Stimulated activated effector memory CD8-positive, alpha-beta T cell treated with anti-CD3 and anti-CD28 coated beads, Interleukin-12 subunit alpha, Interleukin-12 subunit beta, amount 100 ng/mL, for 72 hours (primary cell): ENCODE results near the gene CAMK2D.
"Not testable (repeated sequence)": the region's sequence is repeated elsewhere in the genome, so short reads cannot be mapped to it uniquely, and the experiment has no call there.

Experiments
- ATAC-seq: fragments of 150-1000 bp; cut with Tn5 transposase; 2 replicates; pipeline ENCODE4 v1.10.0; 2021
- DNase-seq, 2 donors: peaks; one replicate each; pipeline ENCODE4 v3.0.0; 2021 to 2022; ENCODE audit warnings: low spot score in 2 of 2
- H3K27ac Mint-ChIP-seq: one replicate; pipeline ENCODE4 v1.8.0; 2022; ENCODE audit warnings: mild to moderate bottlenecking, mixed read lengths
- H3K36me3 Mint-ChIP-seq: one replicate; pipeline ENCODE4 v1.8.0; 2022; ENCODE audit warnings: mild to moderate bottlenecking, mixed read lengths
- H3K4me1 Mint-ChIP-seq: one replicate; pipeline ENCODE4 v1.8.0; 2022; ENCODE audit warnings: mixed read lengths
- H3K4me3 Mint-ChIP-seq: one replicate; pipeline ENCODE4 v1.8.0; 2022; ENCODE audit warnings: mild to moderate bottlenecking, mixed read lengths
- H3K9me3 Mint-ChIP-seq: one replicate; pipeline ENCODE4 v1.8.0; 2022; ENCODE audit warnings: mixed read lengths

Gene CAMK2D

GRCh38 chr4:113773014-113773413 is 11.5 kb upstream of the CAMK2D start:
- H3K4me3 Mint-ChIP-seq, result peak overlapping the region; percentile 54
- H3K4me1 Mint-ChIP-seq, result peaks cover 12% of the 10 kb centered on the region
- DNase-seq, result no peak
- H3K9me3 Mint-ChIP-seq, result no peaks in the 10 kb centered on the region
- H3K36me3 Mint-ChIP-seq, result no peaks in the 10 kb centered on the region
- H3K27ac Mint-ChIP-seq, result no peak overlapping the region
- ATAC-seq, result peak; percentile 65

DNA sequence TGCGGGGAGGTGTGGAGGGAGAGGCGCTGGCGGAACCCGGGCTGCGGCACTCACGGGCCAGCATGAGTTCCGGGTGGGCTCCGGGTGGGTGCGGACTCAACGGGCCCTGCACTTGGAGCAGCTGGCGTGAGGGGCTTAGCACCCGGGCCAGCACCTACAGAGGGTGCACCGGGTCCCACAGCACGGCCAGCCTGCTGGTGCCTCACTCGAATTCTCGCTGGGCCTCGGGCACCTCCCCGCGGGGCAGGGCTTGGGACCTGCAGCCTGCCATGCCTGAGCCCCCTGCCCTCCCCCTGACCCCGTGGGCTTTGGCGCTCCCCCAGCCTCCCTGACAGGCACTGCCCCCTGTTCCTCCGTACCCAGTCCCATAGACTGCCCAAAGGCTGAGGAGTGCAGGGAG is 10.8 kb upstream of the CAMK2D start:
- Mint-ChIP-seq H3K4me3 (no peak overlapping the region), H3K4me1 (peaks cover 17% of the 10 kb centered on the region), H3K36me3 (no peaks in the 10 kb centered on the region), H3K9me3 (no peaks in the 10 kb centered on the region), H3K27ac (no peak overlapping the region)
- DNase-seq (no peak), ATAC-seq (peak; percentile 28)

- Mint-ChIP-seq H3K27ac (no peak overlapping the region), H3K36me3 (no peaks in the 10 kb centered on the region), H3K4me1 (peaks cover 28% of the 10 kb centered on the region), H3K9me3 (no peaks in the 10 kb centered on the region), H3K4me3 (no peak overlapping the region)
- no peak for DNase-seq
- ATAC-seq, result no peak
Observed at GRCh38 chr4:113769744-113770143, 8.2 kb upstream of the CAMK2D start.

DNA sequence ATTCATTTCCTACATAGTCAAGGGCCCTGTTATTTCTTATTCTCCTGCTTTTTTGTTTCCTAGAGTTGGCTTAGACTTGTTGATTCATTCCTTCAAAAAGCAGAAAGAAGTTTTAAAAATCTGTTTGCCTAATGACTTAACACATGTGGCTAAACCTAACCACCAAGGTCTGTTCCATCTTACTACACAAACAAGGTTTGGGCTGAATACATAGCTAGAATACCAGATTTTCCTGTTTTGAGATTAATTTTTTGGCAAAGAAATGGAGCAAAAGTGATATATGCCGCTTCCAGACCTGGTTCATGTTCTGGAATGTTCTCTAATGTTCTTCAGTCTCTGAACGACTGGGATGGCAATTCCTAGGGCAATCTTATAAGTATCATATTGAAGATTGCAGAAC is 7.4 kb upstream of the CAMK2D start:
- peaks cover 28% of the 10 kb centered on the region for H3K4me1 Mint-ChIP-seq
- no peak overlapping the region for H3K27ac Mint-ChIP-seq
- ATAC-seq, result no peak
- no peak overlapping the region for H3K4me3 Mint-ChIP-seq
- no peaks in the 10 kb centered on the region for H3K9me3 Mint-ChIP-seq
- no peaks in the 10 kb centered on the region for H3K36me3 Mint-ChIP-seq
- no peak for DNase-seq

- Mint-ChIP-seq H3K9me3 (no peaks in the 10 kb centered on the region), H3K27ac (no peak overlapping the region), H3K36me3 (peaks cover 11% of the 10 kb centered on the region), H3K4me1 (peaks cover 21% of the 10 kb centered on the region), H3K4me3 (no peak overlapping the region)
- no peak for DNase-seq
- ATAC-seq, result no peak
Observed at GRCh38 chr4:113766882-113767281, 5.3 kb upstream of the CAMK2D start.

GRCh38 chr4:113764720-113765264 is 3.3 kb upstream of the CAMK2D start:
- Mint-ChIP-seq H3K9me3 (no peaks in the 10 kb centered on the region), H3K27ac (no peak overlapping the region), H3K4me3 (no peak overlapping the region), H3K36me3 (peaks cover 31% of the 10 kb centered on the region), H3K4me1 (peaks cover 18% of the 10 kb centered on the region)
- DNase-seq, result no peak
- ATAC-seq, result no peak

DNA sequence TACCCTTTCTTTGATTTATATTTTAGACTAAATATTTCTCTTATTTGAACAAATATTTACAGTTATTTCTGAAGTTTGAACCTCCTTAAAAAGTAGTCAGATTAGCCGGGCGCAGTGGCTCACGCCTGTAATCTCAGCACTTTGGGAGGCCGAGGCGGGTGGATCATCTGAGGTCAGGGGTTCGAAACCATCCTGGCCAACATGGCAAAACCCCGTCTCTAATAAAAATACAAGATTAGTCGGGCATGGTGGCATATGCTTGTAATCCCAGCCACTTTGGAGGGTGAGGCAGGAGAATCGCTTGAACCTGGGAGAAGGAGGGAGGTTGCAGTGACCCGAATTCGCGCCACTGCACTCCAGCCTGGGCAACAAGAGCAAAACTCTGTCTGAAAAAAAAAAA is 2.4 kb upstream of the CAMK2D start:
- not testable (repeated sequence) for H3K4me3 Mint-ChIP-seq, H3K9me3 Mint-ChIP-seq, DNase-seq, H3K27ac Mint-ChIP-seq, ATAC-seq
- Mint-ChIP-seq H3K36me3 (peaks cover 33% of the 10 kb centered on the region), H3K4me1 (peaks cover 16% of the 10 kb centered on the region)

DNA sequence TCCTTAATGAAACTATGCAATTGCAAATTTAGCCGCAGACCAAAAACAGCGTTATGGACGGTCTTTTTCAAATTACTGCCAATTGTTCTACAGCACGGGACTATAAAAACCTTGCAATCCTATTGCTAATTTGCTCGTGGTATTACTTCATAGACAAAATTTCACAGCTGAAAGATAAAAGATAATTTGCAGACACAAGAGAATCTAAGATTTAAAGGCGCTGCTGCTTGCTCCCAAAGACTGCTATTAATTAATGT is 1.4 kb upstream of the CAMK2D start:
- peaks cover 43% of the 10 kb centered on the region for H3K36me3 Mint-ChIP-seq
- ATAC-seq, result no peak
- peak overlapping the region; percentile 91 for H3K4me3 Mint-ChIP-seq
- H3K27ac Mint-ChIP-seq, result peak overlapping the region; percentile 95
- H3K9me3 Mint-ChIP-seq, result no peaks in the 10 kb centered on the region
- peaks cover 24% of the 10 kb centered on the region for H3K4me1 Mint-ChIP-seq
- DNase-seq, result no peak

DNA sequence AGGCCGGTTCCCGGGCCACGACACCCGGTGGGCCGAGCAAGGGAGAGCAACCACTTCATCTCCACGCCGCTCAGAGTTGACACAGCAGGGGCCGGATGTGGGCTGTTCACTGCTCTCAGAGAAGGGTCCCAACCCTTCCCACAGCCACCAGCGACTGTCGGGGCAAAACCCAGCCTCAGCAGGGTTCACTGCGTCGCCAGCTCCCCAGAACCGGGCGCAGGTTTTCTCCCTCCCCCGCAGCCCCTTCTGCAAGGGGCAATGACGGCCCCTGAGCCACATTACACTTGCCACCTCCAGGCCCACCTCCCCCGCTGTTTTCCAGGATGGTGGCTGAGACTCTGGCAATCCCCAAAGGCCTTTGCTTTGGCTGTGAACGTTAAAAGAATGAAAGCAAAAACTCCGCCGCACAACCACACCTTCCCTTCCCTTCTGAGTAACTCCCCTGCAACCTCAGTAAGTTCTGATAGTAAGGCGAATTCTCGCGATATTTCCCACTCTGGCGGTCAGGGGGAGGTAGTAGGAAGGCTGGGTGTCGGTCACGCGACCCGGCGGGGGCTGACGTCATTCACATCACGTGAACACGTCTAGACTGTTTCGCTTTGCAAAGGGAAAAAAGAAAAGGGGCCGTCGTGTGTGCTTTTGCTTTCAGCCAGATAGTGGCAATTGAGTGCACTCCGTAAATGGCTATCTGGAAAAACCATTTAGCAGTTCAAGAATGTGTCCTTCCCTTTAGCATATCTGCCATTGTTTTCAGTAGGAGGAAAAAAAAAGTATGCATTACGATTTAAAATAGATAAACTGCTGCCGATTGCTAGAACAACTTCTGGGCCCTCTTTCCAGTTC is 869 bp upstream of the CAMK2D start:
- H3K36me3 Mint-ChIP-seq, result peaks cover 49% of the 10 kb centered on the region
- DNase-seq (peak; percentile 89 to 98), ATAC-seq (peak; percentile 87)
- no peaks in the 10 kb centered on the region for H3K9me3 Mint-ChIP-seq
- H3K27ac Mint-ChIP-seq, result peak overlapping the region; percentile 95
- peaks cover 26% of the 10 kb centered on the region for H3K4me1 Mint-ChIP-seq
- peak overlapping the region; percentile 91 for H3K4me3 Mint-ChIP-seq

GRCh38 chr4:113760795-113761619 is 531 bp downstream of the CAMK2D start:
- Mint-ChIP-seq H3K36me3 (peaks cover 61% of the 10 kb centered on the region), H3K27ac (peak overlapping the region; percentile 95), H3K4me1 (peaks cover 31% of the 10 kb centered on the region), H3K9me3 (no peaks in the 10 kb centered on the region), H3K4me3 (peak overlapping the region; percentile 91)
- peak; percentile 18 for ATAC-seq
- DNase-seq, result peak; percentile 47 to 79

DNA sequence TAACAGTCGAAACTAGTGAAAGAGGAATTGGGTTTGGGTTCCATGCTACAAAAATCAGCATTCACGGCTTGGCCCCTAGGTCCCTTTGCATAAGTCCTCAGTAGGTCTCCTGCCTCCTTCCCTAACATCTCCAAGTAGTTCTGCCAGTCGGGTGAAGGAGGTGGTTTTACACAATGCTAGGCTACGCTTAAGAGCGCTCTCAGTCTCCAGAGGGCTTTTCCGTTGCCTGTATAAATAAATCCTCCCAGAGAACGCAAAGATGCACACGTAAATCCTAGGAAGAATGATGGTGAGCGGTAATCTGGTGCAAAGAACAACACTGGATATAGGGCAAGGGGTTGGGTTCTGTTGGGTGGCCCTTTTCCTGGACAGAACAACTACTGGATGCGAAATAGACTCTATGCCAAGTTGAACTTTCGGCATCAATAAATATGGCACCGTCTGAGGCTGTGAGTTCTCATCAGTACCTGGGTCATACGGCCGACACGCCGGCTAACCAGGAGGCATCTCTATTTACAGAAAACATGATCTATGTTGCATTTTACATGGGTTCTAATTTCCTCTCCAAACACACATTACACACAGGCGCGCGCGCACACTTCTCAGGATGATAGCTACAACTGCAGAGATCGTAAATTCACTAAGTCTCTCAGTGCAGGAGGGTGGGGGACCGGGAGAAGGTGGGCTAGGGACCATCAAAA is 1.3 kb downstream of the CAMK2D start:
- Mint-ChIP-seq H3K36me3 (peaks cover 69% of the 10 kb centered on the region), H3K4me3 (peak overlapping the region; percentile 91), H3K4me1 (peaks cover 33% of the 10 kb centered on the region), H3K9me3 (no peaks in the 10 kb centered on the region), H3K27ac (peak overlapping the region; percentile 95)
- ATAC-seq (no peak), DNase-seq (no peak)

GRCh38 chr4:113759696-113760093 is 1.8 kb downstream of the CAMK2D start:
- DNase-seq (no peak), ATAC-seq (no peak)
- Mint-ChIP-seq H3K4me1 (peaks cover 33% of the 10 kb centered on the region), H3K27ac (peak overlapping the region; percentile 95), H3K9me3 (no peaks in the 10 kb centered on the region), H3K36me3 (peaks cover 74% of the 10 kb centered on the region), H3K4me3 (peak overlapping the region; percentile 91)

DNA sequence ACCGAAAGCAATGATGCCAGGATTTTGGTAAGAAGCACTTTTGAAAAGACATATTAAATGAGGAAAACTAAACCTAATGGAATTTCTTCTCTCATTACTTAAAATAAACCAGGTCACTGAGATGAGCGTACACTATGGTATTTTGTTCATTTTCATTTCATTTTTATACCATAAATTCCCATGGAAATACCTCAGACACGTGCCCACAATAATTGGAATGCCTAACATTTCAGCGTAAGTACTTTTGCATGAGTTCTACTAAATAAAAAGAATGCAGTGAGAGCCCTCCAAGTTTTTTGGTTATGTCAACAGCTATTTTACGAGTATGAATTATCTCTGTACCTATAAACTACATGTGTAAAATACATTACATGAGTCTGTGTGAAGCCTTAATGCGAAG is 3.2 kb downstream of the CAMK2D start:
- peak overlapping the region; percentile 22 for H3K27ac Mint-ChIP-seq
- peaks cover 33% of the 10 kb centered on the region for H3K4me1 Mint-ChIP-seq
- H3K4me3 Mint-ChIP-seq, result peak overlapping the region; percentile 91
- H3K9me3 Mint-ChIP-seq, result no peaks in the 10 kb centered on the region
- DNase-seq (no peak), ATAC-seq (no peak)
- H3K36me3 Mint-ChIP-seq, result peaks cover 85% of the 10 kb centered on the region

DNA sequence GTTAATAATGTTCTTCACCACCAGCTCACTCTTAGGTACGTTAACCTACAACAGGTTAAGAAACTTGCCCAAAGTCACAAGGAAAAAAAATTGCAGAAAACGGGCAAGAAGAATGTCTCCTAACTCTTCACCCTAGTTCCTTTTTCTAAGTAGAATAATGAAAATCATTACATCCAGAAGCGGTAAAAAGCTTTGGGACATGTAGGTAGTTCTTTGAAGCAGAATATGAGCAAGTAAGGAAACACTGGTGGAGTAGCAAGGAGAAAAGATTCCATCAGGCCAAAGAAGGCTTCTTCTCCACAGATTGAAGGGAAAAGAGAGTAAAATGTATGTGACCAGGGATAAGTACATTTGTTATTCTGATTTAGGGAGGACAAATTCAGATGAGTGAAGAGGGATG is 4.1 kb downstream of the CAMK2D start:
- no peaks in the 10 kb centered on the region for H3K9me3 Mint-ChIP-seq
- DNase-seq (no peak), ATAC-seq (no peak)
- peaks cover 39% of the 10 kb centered on the region for H3K4me1 Mint-ChIP-seq
- H3K27ac Mint-ChIP-seq, result peak overlapping the region; percentile 22
- H3K4me3 Mint-ChIP-seq, result peak overlapping the region; percentile 91
- H3K36me3 Mint-ChIP-seq, result peaks cover 89% of the 10 kb centered on the region

- Mint-ChIP-seq H3K9me3 (no peaks in the 10 kb centered on the region), H3K4me1 (peaks cover 41% of the 10 kb centered on the region), H3K4me3 (peak overlapping the region; percentile 91), H3K27ac (peak overlapping the region; percentile 82), H3K36me3 (peaks cover 86% of the 10 kb centered on the region)
- ATAC-seq (peak; percentile 95), DNase-seq (no peak)
Observed at GRCh38 chr4:113756005-113756410, 5.5 kb downstream of the CAMK2D start.
